Measurements from ENCODE around the gene KCTD5.

The KCTD5 gene

DNA sequence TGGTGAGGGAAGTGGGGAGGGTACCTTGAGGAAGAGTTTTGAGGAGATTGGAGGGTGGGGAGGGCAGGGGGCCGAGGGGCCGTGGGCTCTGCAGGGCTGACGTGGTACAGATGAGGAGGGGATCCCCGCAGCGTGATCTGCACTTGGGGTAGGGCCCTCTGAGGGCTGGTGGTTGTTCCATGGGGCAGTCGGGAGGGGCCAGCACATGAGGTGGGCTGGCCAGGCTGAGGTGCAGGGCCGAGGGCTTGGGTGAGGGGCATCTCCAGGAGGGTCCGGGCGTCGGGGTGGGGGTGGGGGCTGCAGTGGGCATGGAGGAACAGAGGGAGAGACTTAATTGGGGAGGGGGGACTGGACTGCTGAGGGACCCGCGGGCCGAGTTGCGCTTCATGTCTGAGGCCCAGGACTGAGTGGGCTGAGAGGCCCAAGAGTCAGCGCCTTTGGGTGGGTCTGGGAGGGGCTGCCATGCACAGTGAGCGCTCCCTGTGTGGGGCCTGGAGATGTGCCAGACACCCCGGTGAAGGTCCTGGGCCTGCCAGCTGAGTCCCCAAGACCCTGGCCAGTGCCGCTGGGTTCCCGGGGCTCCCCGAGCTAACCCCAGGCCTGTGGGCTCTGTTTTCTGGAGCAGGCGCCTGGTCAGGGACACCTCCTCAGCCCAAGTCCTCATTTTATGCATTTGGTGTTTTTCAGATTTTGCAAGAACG lies 24.4 kb downstream of the KCTD5 start:
- Histone ChIP-seq H3K27ac (ENCODE audit: extremely low read depth, low read depth, low read length) (no peak overlapping the region), H3K4me3 (ENCODE audit: low read depth, low read length) (no peak overlapping the region), H3K36me3 (ENCODE audit: control insufficient read depth in 2 of 2, insufficient read depth in 1 of 2, low read length in 2 of 2) (peaks cover 0 to 77% of the 10 kb centered on the region in 2 experiments; a peak in 1 of 3 replicates), H3K9me3 (ENCODE audit: control insufficient read depth, insufficient read depth, low read depth, low read length) (no peaks in the 10 kb centered on the region), H3K4me1 (ENCODE audit: control insufficient read depth, insufficient read depth, low read length) (no peaks in the 10 kb centered on the region)
- CTCF ChIA-PET: interaction anchor here (0.6 kb wide), 1 partner anchor 9 kb away, joined by 3 read pairs; no protein-coding TSS in a partner anchor
- TF ChIP-seq GLI4 (tag by site-specific recombination; IDR thresholded peaks at IDR 0.05): no peak
- no peak for TF ChIP-seq ZNF701 (tag by site-specific recombination; IDR thresholded peaks at IDR 0.05)
- TF ChIP-seq ZNF843 (tag by site-specific recombination; IDR thresholded peaks at IDR 0.05): no peak
- no peak for TF ChIP-seq ZBTB7A (tag by site-specific recombination; IDR thresholded peaks at IDR 0.05; ENCODE audit: low read depth)
- TF ChIP-seq ZNF311 (tag by site-specific recombination; IDR thresholded peaks at IDR 0.05; ENCODE audit: borderline replicate concordance): no peak
- no peak for TF ChIP-seq ZNF707 (tag by site-specific recombination; IDR thresholded peaks at IDR 0.05)
- TF ChIP-seq ZNF214 (tag by site-specific recombination; IDR thresholded peaks at IDR 0.05; ENCODE audit: borderline replicate concordance): no peak
- no peak for TF ChIP-seq ZNF777 (tag by site-specific recombination; IDR thresholded peaks at IDR 0.05; ENCODE audit: borderline replicate concordance)
- TF ChIP-seq ZNF561 (tag by site-specific recombination; IDR thresholded peaks at IDR 0.05; ENCODE audit: borderline replicate concordance): no peak
- TF ChIP-seq ZSCAN30 (tag by site-specific recombination; IDR thresholded peaks at IDR 0.05): no peak
- no peak for TF ChIP-seq ZNF138 (tag by site-specific recombination; IDR thresholded peaks at IDR 0.05; ENCODE audit: borderline replicate concordance)
- no peak for TF ChIP-seq ZNF112 (tag by site-specific recombination; IDR thresholded peaks at IDR 0.05)
- TF ChIP-seq, protein P1, sequence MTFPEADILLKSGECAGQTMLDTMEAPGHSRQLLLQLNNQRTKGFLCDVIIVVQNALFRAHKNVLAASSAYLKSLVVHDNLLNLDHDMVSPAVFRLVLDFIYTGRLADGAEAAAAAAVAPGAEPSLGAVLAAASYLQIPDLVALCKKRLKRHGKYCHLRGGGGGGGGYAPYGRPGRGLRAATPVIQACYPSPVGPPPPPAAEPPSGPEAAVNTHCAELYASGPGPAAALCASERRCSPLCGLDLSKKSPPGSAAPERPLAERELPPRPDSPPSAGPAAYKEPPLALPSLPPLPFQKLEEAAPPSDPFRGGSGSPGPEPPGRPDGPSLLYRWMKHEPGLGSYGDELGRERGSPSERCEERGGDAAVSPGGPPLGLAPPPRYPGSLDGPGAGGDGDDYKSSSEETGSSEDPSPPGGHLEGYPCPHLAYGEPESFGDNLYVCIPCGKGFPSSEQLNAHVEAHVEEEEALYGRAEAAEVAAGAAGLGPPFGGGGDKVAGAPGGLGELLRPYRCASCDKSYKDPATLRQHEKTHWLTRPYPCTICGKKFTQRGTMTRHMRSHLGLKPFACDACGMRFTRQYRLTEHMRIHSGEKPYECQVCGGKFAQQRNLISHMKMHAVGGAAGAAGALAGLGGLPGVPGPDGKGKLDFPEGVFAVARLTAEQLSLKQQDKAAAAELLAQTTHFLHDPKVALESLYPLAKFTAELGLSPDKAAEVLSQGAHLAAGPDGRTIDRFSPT (tag by site-specific recombination; IDR thresholded peaks at IDR 0.05): no peak
- TF ChIP-seq TCF7L2 (IDR thresholded peaks at IDR 0.05; ENCODE audit: borderline replicate concordance, low read depth, low read length): no peak
- no peak for TF ChIP-seq TRIM28 (IDR thresholded peaks at IDR 0.05; ENCODE audit: borderline replicate concordance, low read length)
- no peak for TF ChIP-seq ZNF23 (tag by site-specific recombination; IDR thresholded peaks at IDR 0.05; ENCODE audit: borderline replicate concordance)
- no peak for TF ChIP-seq ZNF560 (tag by site-specific recombination; IDR thresholded peaks at IDR 0.05; ENCODE audit: borderline replicate concordance)
- TF ChIP-seq ZNF488 (tag by site-specific recombination; IDR thresholded peaks at IDR 0.05): no peak
- POLR2A ChIA-PET: no interaction called here

DNA sequence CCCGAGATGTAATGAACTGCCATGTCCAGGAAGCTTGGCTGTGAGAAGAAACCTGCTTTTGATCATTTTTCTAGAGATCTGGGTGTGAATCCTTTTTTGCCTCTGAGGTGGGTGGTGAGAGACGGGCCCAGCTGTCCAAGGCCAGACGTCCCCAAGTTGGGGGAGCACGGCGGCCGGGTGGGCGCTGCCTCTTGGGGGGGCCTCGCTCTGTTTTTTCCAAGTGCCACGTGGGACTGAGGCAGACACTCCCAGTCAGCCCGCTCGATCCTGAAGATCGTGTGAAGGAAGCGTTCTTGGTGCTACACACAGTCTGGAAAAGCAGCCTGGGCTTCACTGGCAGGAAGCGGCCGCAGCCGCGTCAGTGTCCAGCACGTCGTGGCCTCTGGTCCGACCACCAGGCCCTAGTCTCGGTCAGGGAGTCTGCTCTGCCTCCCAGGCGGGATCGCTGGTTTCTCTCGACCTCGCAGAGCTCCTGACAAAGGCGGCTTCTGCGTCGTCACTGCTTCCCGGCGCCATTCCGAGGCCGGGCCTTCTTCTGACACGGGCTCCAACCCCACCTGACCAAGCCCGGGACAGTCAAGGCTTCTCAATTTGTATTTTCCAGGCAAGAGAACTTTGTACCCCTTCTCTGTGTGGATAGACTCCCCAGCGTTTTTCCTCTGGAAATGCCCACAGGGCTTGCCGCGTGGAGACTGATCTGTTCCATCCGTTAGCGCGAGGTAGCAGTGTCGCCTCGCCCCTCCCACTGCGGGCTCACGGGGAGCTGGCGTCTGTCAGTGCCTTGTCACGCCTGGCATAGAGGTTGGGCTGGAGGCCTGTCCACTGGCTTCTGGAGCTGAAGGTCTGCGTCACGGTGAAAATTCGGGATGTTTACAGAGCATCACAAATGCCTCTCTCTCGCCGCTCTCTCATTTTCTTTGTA lies 25.3 kb downstream of the KCTD5 start:
- TF ChIP-seq ZFP3 (tag by site-specific recombination; IDR thresholded peaks at IDR 0.05; ENCODE audit: low read depth) (no peak), ZNF830 (tag by site-specific recombination; IDR thresholded peaks at IDR 0.05; ENCODE audit: low read depth) (no peak), ZNF639 (tag by site-specific recombination; IDR thresholded peaks at IDR 0.05) (no peak)
- H3K27ac ChIP-seq (ENCODE audit: extremely low read depth, low read depth, low read length): no peak overlapping the region
- no peak overlapping the region for H3K4me3 ChIP-seq (ENCODE audit: low read depth, low read length)
- peaks cover 0 to 69% of the 10 kb centered on the region in 2 experiments; a peak in 1 of 3 replicates for H3K36me3 ChIP-seq (ENCODE audit: control insufficient read depth in 2 of 2, insufficient read depth in 1 of 2, low read length in 2 of 2)
- CTCF ChIA-PET: no interaction called here
- H3K4me1 ChIP-seq (ENCODE audit: control insufficient read depth, insufficient read depth, low read length): no peaks in the 10 kb centered on the region
- no peaks in the 10 kb centered on the region for H3K9me3 ChIP-seq (ENCODE audit: control insufficient read depth, insufficient read depth, low read depth, low read length)
- POLR2A ChIA-PET: interaction anchor here (0.7 kb wide), 1 partner anchor 45 kb away, joined by 3 read pairs; the partner anchor contains the start of gene SRRM2
